GM10266 (cell line): Measurements from ENCODE around the gene ZNF765.
"Not testable (repeated sequence)": the region's sequence is repeated elsewhere in the genome, so short reads cannot be mapped to it uniquely, and the experiment has no call there.

ENCODE experiments used
- DNase-seq: peaks from one replicate; pipeline ENCODE4 v3.0.0; 2012; ENCODE audit errors: extremely low spot score
- TF ChIP-seq, protein P1 (sequence below): IDR thresholded peaks from 2 replicates; pipeline ENCODE4 v1.5.1; 2012; ENCODE audit warnings: mild to moderate bottlenecking, low read depth; ENCODE audit not compliant: control insufficient read depth, insufficient read depth; ENCODE audit errors: missing control alignments

Gene ZNF765

DNA sequence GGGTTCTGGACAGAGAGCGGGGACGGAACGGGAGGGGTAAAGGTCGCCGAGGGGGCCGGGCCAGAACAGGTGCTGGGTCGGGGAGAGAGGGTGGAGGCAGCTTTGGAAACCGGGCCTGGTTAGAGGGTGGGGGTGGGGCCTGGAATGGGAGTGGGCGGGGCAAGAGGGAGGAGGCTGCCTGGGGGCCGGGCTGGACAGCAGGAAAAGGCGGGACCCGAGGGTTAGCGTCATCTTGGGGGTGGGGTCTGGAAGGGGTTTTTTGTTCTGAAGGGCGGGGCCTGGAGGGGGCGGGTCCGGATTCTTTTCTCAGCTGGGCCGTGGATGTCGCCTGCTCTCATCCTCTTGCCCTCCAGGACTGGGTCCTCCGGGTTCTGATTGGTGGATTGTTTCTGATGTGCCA is 68.3 kb downstream of the ZNF765 start:
- DNase-seq = no peak
- TF ChIP-seq, protein P1, sequence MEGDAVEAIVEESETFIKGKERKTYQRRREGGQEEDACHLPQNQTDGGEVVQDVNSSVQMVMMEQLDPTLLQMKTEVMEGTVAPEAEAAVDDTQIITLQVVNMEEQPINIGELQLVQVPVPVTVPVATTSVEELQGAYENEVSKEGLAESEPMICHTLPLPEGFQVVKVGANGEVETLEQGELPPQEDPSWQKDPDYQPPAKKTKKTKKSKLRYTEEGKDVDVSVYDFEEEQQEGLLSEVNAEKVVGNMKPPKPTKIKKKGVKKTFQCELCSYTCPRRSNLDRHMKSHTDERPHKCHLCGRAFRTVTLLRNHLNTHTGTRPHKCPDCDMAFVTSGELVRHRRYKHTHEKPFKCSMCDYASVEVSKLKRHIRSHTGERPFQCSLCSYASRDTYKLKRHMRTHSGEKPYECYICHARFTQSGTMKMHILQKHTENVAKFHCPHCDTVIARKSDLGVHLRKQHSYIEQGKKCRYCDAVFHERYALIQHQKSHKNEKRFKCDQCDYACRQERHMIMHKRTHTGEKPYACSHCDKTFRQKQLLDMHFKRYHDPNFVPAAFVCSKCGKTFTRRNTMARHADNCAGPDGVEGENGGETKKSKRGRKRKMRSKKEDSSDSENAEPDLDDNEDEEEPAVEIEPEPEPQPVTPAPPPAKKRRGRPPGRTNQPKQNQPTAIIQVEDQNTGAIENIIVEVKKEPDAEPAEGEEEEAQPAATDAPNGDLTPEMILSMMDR = no peak

DNA sequence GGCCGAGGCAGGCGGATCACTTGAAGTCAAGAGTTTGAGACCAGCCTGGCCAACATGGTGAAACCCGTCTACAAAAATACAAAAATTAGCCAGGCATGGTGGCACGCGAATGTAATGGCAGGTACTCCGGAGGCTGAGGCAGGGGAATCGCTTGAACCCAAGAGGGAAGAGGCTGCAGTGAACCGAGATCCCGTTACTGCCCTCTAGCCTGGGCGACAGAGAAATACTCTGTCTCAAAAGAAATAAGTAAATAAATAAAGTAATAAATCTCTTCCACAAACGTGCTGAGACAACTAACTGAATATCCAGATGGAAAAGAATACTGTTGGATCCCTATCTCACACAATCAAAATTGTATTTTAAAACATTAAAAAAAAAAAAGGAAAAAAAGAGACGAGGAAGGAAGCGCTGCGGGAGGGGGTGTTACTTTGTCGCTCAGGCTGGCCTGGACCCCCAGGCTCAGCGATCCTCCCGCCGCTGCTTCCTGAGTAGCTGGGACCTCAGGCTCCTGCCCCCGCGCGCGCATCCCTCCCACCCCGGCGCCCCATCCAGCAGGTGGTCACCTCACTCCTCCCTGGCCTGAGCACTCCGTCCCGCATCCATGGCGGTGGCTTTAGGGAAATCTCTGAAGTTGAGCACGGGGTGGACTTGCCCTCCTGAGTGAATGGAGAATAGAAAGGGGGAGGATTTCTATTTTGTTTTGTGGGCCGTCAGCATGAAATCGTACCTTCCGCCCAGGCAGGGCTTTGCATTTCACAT is 72.0 kb downstream of the ZNF765 start:
- TF ChIP-seq, protein P1 = no peak
- no peak for DNase-seq

DNA sequence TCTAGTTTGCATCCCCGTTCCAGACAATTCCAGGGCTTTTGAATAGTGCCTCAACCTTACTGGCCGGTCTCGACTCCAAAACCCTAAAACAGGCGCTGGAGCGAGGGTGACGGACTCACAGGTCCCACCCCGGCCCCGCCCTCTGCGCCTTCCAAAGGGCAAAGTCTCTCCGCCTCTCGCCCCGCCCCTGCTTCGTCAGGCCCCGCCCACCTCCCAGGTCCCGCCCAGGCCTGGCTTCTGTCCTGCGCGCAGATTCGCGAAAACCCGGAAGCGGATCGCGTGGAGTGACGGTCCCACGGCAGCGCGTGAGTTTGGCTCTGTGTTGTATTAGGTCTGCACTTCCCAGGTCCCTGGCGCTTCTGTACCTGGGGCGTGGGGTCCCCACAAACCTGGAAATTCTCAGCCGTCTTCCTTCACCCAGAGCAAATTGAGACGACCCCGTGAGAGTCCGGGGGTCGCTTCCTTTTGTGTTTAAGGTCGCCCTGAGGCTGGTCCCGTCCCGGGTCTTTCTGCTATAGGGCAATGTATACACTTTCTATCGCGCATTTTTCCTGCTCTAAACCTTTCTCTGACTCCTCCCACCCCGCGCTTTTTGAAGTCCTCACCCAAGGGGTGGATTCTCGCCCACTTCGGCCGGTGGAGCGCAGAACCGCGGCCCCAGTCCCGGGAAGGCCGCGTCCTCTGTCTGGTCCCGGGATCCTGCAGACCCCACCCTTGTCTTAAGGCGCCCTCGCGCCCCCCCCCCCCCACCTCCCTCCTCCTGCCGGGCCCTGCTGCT is 72.7 kb downstream of the ZNF765 start, which contains the start of gene ZNF813:
TSS of gene ZNF813 (plus strand) at position 249 of the 778 bp plus-strand sequence. CDS start 16,090 bp downstream, outside the sequence.
- TF ChIP-seq, protein P1 = no peak
- peak; percentile 91 for DNase-seq

DNA sequence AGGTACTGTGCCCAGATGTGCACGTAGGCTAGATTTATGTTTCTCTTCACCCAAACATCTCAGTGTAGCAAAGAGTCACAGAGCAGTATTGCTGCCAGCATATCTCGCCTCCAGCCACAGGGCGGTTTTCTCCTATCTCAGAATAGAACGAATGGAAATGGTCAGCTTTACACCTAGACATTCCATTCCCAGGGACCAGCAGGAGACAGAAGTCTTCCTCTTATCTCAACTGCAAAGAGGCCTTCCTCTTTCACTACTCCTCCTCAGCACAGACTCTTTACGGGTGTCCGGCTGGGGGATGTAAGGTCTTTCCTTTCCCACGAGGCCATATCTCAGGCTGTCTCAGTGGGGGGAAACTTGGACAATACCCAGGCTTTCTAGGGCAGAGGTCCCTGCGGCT is 73.7 kb downstream of the ZNF765 start:
- DNase-seq = not testable (repeated sequence)

DNA sequence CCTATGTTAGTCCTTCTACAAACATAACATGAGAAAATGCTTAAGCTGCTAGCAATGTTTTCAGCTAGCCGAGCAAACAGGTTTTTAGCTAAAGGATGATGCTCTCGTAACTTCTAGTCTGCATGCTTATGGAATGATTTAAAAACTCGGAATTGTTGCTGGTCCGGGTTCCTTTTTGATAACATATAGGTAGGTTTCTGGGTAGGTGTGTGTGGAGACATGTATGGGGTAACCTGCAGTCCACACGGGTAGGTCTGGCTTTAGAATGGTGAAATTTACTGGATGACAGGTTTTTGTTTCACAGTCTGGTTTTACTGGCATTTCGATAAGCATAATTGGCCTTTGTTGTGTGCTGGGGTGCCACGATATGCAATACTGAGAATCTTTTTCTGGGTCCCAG is 77.0 kb downstream of the ZNF765 start:
- DNase-seq = no peak
- TF ChIP-seq, protein P1 = no peak

DNA sequence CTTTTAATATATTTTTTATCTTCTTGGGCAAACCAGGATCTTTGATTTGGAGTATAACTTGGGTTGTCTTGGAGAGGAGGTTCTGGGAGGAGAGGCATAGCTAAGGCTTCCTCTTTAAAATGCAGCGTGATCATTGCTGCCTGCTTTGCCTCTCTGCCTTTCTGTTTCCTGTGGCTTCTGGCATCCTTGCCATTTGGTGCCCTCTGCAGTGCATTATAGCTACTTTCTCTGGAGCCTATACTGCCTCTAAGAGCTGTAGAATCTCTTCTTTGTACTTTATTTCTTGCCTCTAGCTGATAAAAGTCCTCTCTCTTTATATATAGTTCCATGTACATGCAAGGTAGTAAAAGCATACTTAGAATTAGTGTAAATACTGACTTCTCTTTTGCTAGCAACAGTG is 79.9 kb downstream of the ZNF765 start:
- not testable (repeated sequence) for DNase-seq

DNA sequence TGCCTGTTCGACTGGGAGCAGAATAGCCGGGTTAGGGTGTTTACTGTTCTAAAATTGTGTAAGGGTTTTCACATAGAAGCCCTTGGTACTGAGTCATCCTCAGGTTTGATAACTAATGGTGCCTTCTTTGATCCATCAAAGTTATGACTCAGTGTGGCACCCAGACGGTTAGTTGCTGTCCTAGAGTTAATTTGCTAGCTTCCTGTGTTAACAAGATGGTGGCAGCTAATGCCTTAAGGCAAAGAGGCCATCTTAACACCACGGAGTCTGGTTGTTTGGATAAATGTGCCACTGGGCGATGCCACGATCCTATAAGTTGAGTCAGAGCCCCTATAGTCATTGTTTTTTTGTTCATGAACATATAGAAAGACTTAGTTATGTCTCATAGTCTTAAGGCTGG is 80.5 kb downstream of the ZNF765 start:
- not testable (repeated sequence) for DNase-seq
